RWPE2 (cell line): Measurements from ENCODE around the gene GBA2.
A peak's percentile ranks its signal among the peaks of the same experiment; 100 is the strongest.

Experiments used
- ATAC-seq: fragments of 200-7000 bp; cut with Tn5 transposase; 3 replicates; pipeline ENCODE4 v1.9.1; 2021; ENCODE audit warnings: low read depth
- DNase-seq: peaks from one replicate; pipeline ENCODE4 v3.0.0-alpha.2; 2020; ENCODE audit warnings: low spot score
- H3K27ac ChIP-seq: fragments of 450-650 bp; 2 replicates; pipeline ENCODE4 v1.5.1; 2017; ENCODE audit warnings: mild to moderate bottlenecking; ENCODE audit not compliant: poor library complexity, severe bottlenecking
- H3K27me3 ChIP-seq: fragments of 250-450 bp; sonication (Bioruptor Pico); 2 replicates; pipeline ENCODE4 v1.5.1; 2021; ENCODE audit warnings: mild to moderate bottlenecking, moderate library complexity; ENCODE audit not compliant: insufficient read depth, poor library complexity, severe bottlenecking
- H3K36me3 ChIP-seq: fragments of 250-450 bp; sonication (Bioruptor Pico); 2 replicates; pipeline ENCODE4 v1.5.1; 2020; ENCODE audit warnings: low read depth, mild to moderate bottlenecking, moderate library complexity
- H3K4me1 ChIP-seq: fragments of 250-450 bp; sonication (Bioruptor Pico); 2 replicates; pipeline ENCODE4 v1.5.1; 2021; ENCODE audit warnings: mild to moderate bottlenecking, moderate library complexity; ENCODE audit not compliant: insufficient read depth, poor library complexity, severe bottlenecking
- H3K4me3 ChIP-seq: fragments of 250-450 bp; sonication (Bioruptor Pico); 2 replicates; pipeline ENCODE4 v1.5.1; 2021; ENCODE audit warnings: mild to moderate bottlenecking, moderate library complexity; ENCODE audit not compliant: severe bottlenecking
- H3K9me3 ChIP-seq: fragments of 250-450 bp; sonication (Bioruptor Pico); 2 replicates; pipeline ENCODE4 v1.5.1; 2021; ENCODE audit warnings: mild to moderate bottlenecking, moderate library complexity; ENCODE audit not compliant: severe bottlenecking
- TF ChIP-seq, protein P1 (sequence below): fragments of 450-650 bp; IDR thresholded peaks from one replicate; pipeline ENCODE4 v1.5.1; 2017; ENCODE audit warnings: mild to moderate bottlenecking, moderate library complexity; ENCODE audit not compliant: poor library complexity, severe bottlenecking

The GBA2 gene

GRCh38 chr9:35726931-35727330 lies 22.1 kb downstream of the GBA2 start:
- ATAC-seq (peak; percentile 17; the same call in 1 of the 3 replicates), DNase-seq (no peak)
- Histone ChIP-seq H3K27me3 (no peaks in the 10 kb centered on the region), H3K27ac (peak overlapping the region; percentile 87), H3K4me1 (peaks cover 35% of the 10 kb centered on the region), H3K36me3 (peaks cover 67% of the 10 kb centered on the region), H3K4me3 (no peak overlapping the region), H3K9me3 (no peaks in the 10 kb centered on the region)
- TF ChIP-seq, protein P1, sequence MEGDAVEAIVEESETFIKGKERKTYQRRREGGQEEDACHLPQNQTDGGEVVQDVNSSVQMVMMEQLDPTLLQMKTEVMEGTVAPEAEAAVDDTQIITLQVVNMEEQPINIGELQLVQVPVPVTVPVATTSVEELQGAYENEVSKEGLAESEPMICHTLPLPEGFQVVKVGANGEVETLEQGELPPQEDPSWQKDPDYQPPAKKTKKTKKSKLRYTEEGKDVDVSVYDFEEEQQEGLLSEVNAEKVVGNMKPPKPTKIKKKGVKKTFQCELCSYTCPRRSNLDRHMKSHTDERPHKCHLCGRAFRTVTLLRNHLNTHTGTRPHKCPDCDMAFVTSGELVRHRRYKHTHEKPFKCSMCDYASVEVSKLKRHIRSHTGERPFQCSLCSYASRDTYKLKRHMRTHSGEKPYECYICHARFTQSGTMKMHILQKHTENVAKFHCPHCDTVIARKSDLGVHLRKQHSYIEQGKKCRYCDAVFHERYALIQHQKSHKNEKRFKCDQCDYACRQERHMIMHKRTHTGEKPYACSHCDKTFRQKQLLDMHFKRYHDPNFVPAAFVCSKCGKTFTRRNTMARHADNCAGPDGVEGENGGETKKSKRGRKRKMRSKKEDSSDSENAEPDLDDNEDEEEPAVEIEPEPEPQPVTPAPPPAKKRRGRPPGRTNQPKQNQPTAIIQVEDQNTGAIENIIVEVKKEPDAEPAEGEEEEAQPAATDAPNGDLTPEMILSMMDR, result peak; percentile 14

GRCh38 chr9:35725362-35725761 lies 23.7 kb downstream of the GBA2 start:
- ATAC-seq, result no peak

GRCh38 chr9:35723908-35724307 lies 25.1 kb downstream of the GBA2 start:
- no peak overlapping the region for H3K27ac ChIP-seq
- peaks cover 19% of the 10 kb centered on the region for H3K4me1 ChIP-seq
- no peak for ATAC-seq
- H3K27me3 ChIP-seq, result no peaks in the 10 kb centered on the region
- H3K9me3 ChIP-seq, result no peaks in the 10 kb centered on the region
- H3K36me3 ChIP-seq, result peaks cover 90% of the 10 kb centered on the region
- TF ChIP-seq, protein P1, result no peak
- no peak for DNase-seq
- H3K4me3 ChIP-seq, result no peak overlapping the region

More at GRCh38 chr9:35725362-35725761, 23.7 kb downstream of the GBA2 start:
- TF ChIP-seq, protein P1, result no peak
- no peak overlapping the region for H3K27ac ChIP-seq
- H3K4me1 ChIP-seq, result peaks cover 34% of the 10 kb centered on the region
- DNase-seq, result no peak
- no peak overlapping the region for H3K4me3 ChIP-seq
- H3K36me3 ChIP-seq, result peaks cover 82% of the 10 kb centered on the region
- H3K9me3 ChIP-seq, result no peaks in the 10 kb centered on the region
- H3K27me3 ChIP-seq, result no peaks in the 10 kb centered on the region

- H3K36me3 ChIP-seq, result peaks cover 91% of the 10 kb centered on the region
Observed at GRCh38 chr9:35723426-35723825, 25.6 kb downstream of the GBA2 start.

DNA sequence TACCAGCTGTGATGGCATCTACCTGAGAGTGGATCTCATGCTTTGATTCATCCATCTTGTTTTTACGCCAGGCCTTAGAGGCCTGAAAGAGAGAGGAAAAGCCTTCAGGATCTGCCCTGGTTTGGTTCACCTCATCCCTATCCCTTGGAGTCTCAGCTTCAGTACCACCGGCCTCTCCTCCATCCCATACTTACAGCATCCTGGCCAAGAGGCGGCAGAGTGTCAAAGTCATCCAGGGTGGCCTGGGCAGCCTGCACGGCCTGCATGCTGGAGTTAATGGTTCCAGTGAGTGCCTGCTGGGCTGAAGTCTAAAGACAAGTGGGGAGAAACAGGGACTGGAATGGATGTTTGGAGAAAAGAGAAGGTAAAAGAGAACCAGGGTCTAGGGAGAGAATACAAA lies 29.5 kb downstream of the GBA2 start:
- ATAC-seq, result no peak
- Histone ChIP-seq H3K36me3 (peaks cover 96% of the 10 kb centered on the region), H3K4me1 (no peaks in the 10 kb centered on the region), H3K9me3 (no peaks in the 10 kb centered on the region), H3K27ac (no peak overlapping the region), H3K4me3 (no peak overlapping the region), H3K27me3 (no peaks in the 10 kb centered on the region)
- no peak for DNase-seq
- TF ChIP-seq, protein P1, result no peak

More at GRCh38 chr9:35723426-35723825, 25.6 kb downstream of the GBA2 start:
- DNase-seq (no peak), ATAC-seq (no peak)
- H3K27me3 ChIP-seq, result no peaks in the 10 kb centered on the region
- TF ChIP-seq, protein P1, result no peak
- H3K4me3 ChIP-seq, result no peak overlapping the region
- no peak overlapping the region for H3K27ac ChIP-seq
- H3K4me1 ChIP-seq, result peaks cover 15% of the 10 kb centered on the region
- H3K9me3 ChIP-seq, result no peaks in the 10 kb centered on the region
